ENCODE results near the gene COLEC11.

The COLEC11 gene

DNA sequence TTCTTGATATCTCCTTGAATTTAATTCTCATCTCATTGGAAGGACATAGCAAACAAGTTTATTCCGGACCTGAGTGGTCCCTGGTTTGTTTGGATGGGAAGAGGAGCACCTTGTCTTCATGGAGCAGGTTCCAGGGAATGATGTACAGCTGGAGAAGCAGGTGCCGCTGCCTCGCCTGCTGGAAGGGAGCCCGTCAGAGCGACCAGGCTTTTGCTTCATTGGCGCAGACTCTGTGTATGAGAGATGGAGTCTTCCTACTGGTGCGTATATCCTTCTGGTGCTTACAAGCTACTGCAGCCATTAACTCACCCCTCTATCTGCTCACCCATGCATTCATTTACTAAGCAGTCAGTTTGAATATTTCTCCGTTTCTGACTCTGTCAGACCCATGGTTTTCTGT is 51.5 kb downstream of the COLEC11 start:
- TF ChIP-seq, protein P1, sequence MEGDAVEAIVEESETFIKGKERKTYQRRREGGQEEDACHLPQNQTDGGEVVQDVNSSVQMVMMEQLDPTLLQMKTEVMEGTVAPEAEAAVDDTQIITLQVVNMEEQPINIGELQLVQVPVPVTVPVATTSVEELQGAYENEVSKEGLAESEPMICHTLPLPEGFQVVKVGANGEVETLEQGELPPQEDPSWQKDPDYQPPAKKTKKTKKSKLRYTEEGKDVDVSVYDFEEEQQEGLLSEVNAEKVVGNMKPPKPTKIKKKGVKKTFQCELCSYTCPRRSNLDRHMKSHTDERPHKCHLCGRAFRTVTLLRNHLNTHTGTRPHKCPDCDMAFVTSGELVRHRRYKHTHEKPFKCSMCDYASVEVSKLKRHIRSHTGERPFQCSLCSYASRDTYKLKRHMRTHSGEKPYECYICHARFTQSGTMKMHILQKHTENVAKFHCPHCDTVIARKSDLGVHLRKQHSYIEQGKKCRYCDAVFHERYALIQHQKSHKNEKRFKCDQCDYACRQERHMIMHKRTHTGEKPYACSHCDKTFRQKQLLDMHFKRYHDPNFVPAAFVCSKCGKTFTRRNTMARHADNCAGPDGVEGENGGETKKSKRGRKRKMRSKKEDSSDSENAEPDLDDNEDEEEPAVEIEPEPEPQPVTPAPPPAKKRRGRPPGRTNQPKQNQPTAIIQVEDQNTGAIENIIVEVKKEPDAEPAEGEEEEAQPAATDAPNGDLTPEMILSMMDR (IDR thresholded peaks at IDR 0.05; ENCODE audit: low read length), result no peak
- no peak for TF ChIP-seq EZH2 (IDR thresholded peaks at IDR 0.05; ENCODE audit: borderline replicate concordance, low read length)
- Histone ChIP-seq H3K9ac (ENCODE audit: low read length) (no peak overlapping the region), H3K36me3 (ENCODE audit: insufficient read depth, low read length) (no peaks in the 10 kb centered on the region), H3K4me3 (ENCODE audit: low read depth, low read length, poor library complexity, severe bottlenecking) (no peak overlapping the region), H3K9me2 (ENCODE audit: low read depth, low read length) (no peaks in the 10 kb centered on the region), H3K4me1 (ENCODE audit: insufficient read depth, low read length, severe bottlenecking) (peaks cover 13% of the 10 kb centered on the region), H3K27me3 (ENCODE audit: insufficient read depth, low read length) (no peaks in the 10 kb centered on the region), H3K4me2 (ENCODE audit: low read length) (no peak overlapping the region), H3K27ac (ENCODE audit: low read depth, low read length, poor library complexity, severe bottlenecking) (no peak overlapping the region), H2AFZ (ENCODE audit: low read length) (no peak overlapping the region), H3K79me2 (ENCODE audit: insufficient read depth, low read length) (no peaks in the 10 kb centered on the region), H3F3A (ENCODE audit: insufficient read depth, low read length) (no peaks in the 10 kb centered on the region), H4K20me1 (ENCODE audit: insufficient read depth, low read length) (no peaks in the 10 kb centered on the region), H3K9me3 (ENCODE audit: low read length) (no peaks in the 10 kb centered on the region)

DNA sequence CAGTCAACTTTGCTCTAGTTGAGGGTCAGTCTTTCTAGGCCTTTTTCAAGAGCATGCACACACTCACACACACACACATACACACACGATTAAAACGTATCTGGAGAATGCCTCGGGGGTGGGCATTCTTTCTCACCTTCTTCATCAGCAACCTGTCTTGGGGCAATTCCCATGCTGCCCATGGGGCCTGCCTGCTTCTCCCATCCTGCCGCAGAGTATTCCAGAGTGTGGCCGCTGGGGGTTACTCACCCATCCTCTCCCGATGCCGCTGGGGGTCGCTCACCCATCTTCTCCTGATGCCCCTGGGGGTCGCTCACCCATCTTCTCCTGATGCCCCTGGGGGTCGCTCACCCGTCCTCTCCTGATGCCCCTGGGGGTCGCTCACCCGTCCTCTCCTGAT is 52.3 kb downstream of the COLEC11 start:
- no peak overlapping the region for H2AFZ ChIP-seq (ENCODE audit: low read length)
- no peaks in the 10 kb centered on the region for H3K9me3 ChIP-seq (ENCODE audit: low read length)
- TF ChIP-seq, protein P1 (IDR thresholded peaks at IDR 0.05; ENCODE audit: low read length), result no peak
- TF ChIP-seq EZH2 (IDR thresholded peaks at IDR 0.05; ENCODE audit: borderline replicate concordance, low read length), result no peak
- H3K4me1 ChIP-seq (ENCODE audit: insufficient read depth, low read length, severe bottlenecking), result peaks cover 21% of the 10 kb centered on the region
- H3K4me3 ChIP-seq (ENCODE audit: low read depth, low read length, poor library complexity, severe bottlenecking), result no peak overlapping the region
- no peaks in the 10 kb centered on the region for H3K9me2 ChIP-seq (ENCODE audit: low read depth, low read length)
- no peaks in the 10 kb centered on the region for H3K27me3 ChIP-seq (ENCODE audit: insufficient read depth, low read length)
- no peak overlapping the region for H3K4me2 ChIP-seq (ENCODE audit: low read length)
- no peaks in the 10 kb centered on the region for H4K20me1 ChIP-seq (ENCODE audit: insufficient read depth, low read length)
- H3F3A ChIP-seq (ENCODE audit: insufficient read depth, low read length), result no peaks in the 10 kb centered on the region
- no peak overlapping the region for H3K27ac ChIP-seq (ENCODE audit: low read depth, low read length, poor library complexity, severe bottlenecking)
- no peaks in the 10 kb centered on the region for H3K79me2 ChIP-seq (ENCODE audit: insufficient read depth, low read length)
- H3K36me3 ChIP-seq (ENCODE audit: insufficient read depth, low read length), result no peaks in the 10 kb centered on the region
- H3K9ac ChIP-seq (ENCODE audit: low read length), result no peak overlapping the region

DNA sequence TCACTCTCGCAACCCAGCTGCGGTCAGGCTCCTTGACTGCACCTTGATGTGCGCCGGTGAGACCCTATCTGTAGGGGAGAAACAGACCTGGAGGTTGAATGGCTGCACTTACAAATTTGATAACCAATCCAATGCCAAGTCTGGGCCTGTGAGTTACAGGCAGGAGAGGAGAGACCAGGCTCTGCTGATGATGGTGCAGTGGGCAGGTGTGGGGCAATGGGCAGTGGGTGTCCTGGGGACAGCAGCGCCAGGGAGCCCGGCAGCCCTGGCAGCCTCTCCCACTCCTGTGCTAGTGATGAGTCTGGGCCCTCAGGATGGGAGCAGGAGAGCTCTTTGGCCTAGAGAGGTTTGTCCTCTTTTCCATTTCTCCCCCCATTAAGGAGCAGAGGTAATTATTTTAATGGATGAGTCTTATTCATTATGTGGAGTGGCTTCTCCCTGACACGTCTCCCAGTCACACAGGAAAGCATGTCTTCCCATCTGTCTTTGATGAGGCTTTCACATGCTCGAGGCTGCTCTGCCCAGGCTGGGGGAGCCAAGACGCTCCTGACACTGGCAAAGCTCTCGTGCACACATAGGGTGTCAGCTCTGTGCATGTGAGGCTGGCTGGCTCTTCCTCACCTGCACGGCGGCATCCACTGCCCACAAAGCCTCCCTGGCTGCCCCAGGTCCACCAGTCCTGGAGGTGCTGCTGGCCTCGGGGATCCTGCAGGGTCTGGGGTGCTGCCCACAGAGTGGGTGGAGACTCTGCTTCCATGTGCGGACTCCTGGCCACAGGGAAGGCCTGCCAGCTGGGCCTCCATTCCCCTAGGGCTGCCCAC is 53.1 kb downstream of the COLEC11 start:
- Histone ChIP-seq H3F3A (ENCODE audit: insufficient read depth, low read length) (no peaks in the 10 kb centered on the region), H3K4me1 (ENCODE audit: insufficient read depth, low read length, severe bottlenecking) (peaks cover 29% of the 10 kb centered on the region), H4K20me1 (ENCODE audit: insufficient read depth, low read length) (no peaks in the 10 kb centered on the region), H3K79me2 (ENCODE audit: insufficient read depth, low read length) (no peaks in the 10 kb centered on the region), H3K4me2 (ENCODE audit: low read length) (no peak overlapping the region), H3K27ac (ENCODE audit: low read depth, low read length, poor library complexity, severe bottlenecking) (no peak overlapping the region), H2AFZ (ENCODE audit: low read length) (no peak overlapping the region), H3K27me3 (ENCODE audit: insufficient read depth, low read length) (no peaks in the 10 kb centered on the region), H3K9me3 (ENCODE audit: low read length) (no peaks in the 10 kb centered on the region), H3K4me3 (ENCODE audit: low read depth, low read length, poor library complexity, severe bottlenecking) (no peak overlapping the region), H3K9me2 (ENCODE audit: low read depth, low read length) (no peaks in the 10 kb centered on the region), H3K36me3 (ENCODE audit: insufficient read depth, low read length) (no peaks in the 10 kb centered on the region), H3K9ac (ENCODE audit: low read length) (no peak overlapping the region)
- TF ChIP-seq EZH2 (IDR thresholded peaks at IDR 0.05; ENCODE audit: borderline replicate concordance, low read length), result no peak
- TF ChIP-seq, protein P1 (IDR thresholded peaks at IDR 0.05; ENCODE audit: low read length), result no peak

All from OCI-LY1 (cell line).